ENCODE results near the gene MAT2B. TPM values are rescaled to one million over a fixed set of nuclear protein-coding genes. Genes with fewer than 3 reads are reported as not detected.

MAT2B gene
- total RNA-seq, 1 donor from 2014 or later = 46.3 TPM

DNA sequence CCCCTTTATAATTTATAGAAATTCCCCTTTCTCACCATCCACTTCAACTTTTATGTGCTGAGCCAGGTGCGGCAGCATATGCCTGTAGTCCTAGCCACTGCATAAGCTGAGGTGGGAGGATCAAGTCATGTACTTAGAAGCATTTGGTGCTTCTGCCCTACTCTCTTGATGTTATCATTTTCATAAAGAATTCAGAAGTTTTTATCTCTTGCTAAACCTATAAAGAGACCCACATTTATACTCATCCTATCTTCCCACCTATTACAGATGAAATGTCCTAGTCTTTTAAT lies 26.5 kb upstream of the MAT2B start:
- TF ChIP-seq, protein P1, sequence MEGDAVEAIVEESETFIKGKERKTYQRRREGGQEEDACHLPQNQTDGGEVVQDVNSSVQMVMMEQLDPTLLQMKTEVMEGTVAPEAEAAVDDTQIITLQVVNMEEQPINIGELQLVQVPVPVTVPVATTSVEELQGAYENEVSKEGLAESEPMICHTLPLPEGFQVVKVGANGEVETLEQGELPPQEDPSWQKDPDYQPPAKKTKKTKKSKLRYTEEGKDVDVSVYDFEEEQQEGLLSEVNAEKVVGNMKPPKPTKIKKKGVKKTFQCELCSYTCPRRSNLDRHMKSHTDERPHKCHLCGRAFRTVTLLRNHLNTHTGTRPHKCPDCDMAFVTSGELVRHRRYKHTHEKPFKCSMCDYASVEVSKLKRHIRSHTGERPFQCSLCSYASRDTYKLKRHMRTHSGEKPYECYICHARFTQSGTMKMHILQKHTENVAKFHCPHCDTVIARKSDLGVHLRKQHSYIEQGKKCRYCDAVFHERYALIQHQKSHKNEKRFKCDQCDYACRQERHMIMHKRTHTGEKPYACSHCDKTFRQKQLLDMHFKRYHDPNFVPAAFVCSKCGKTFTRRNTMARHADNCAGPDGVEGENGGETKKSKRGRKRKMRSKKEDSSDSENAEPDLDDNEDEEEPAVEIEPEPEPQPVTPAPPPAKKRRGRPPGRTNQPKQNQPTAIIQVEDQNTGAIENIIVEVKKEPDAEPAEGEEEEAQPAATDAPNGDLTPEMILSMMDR (conservative IDR thresholded peaks at IDR 0.05; ENCODE audit: low read depth, low read length) = no peak
- DNase-seq (ENCODE audit: low read depth) = no peak
- H3K4me3 ChIP-seq (ENCODE audit: low read depth, low read length) = no peak overlapping the region

DNA sequence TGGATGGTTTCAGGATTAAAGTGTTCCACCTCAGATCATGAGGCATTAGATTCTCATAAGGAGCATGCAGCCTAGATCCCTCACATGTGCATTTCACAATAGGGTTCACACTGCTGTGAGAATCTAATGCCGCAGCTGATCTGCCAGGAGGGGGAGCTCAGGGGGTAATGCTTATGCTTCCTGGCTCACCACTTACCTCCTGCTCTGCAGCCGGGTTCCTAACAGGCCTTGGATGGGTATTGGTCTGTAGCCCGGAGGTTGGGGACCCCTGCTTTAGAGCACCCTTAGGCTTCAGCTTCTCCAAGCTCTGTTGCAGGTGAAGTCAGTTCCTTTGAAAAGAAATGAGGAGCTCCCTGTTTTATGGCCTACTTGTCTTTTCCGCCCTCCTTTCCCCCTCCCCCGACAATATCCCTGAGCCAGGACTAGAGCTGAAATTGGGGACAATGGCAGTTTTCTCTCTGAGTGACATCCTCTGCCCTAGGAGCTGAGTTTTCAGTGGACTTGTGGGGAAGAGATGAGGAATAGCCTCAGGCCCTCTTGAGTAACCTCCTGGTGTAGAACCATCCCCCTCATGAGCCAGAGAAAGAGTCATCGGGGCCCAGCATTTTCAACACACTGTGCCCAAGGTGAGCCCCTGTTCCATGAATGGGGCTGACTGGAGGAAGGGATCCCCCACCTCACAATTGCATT lies 16.2 kb upstream of the MAT2B start:
- DNase-seq (ENCODE audit: low read depth) = no peak
- TF ChIP-seq, protein P1 (conservative IDR thresholded peaks at IDR 0.05; ENCODE audit: low read depth, low read length) = peak; percentile 41
- H3K4me3 ChIP-seq (ENCODE audit: low read depth, low read length) = no peak overlapping the region

DNA sequence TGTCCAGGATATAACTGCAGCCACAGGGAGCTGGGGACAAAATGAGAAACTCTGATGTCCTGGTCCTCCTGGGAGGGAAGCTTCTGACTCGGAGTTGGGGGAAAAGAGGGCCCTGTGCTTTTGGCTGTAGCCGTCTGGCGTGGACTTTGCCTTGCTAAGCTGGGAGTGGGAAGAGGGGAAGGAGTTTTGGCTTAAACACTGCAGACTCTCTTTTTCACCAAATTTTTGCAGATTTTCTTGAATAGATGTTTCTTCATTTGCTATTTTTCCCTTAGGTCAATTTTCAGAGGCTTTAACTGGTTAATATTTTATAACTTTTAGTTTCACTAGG lies 15.7 kb upstream of the MAT2B start:
- no peak for DNase-seq (ENCODE audit: low read depth)
- no peak overlapping the region for H3K4me3 ChIP-seq (ENCODE audit: low read depth, low read length)
- TF ChIP-seq, protein P1 (conservative IDR thresholded peaks at IDR 0.05; ENCODE audit: low read depth, low read length) = no peak

DNA sequence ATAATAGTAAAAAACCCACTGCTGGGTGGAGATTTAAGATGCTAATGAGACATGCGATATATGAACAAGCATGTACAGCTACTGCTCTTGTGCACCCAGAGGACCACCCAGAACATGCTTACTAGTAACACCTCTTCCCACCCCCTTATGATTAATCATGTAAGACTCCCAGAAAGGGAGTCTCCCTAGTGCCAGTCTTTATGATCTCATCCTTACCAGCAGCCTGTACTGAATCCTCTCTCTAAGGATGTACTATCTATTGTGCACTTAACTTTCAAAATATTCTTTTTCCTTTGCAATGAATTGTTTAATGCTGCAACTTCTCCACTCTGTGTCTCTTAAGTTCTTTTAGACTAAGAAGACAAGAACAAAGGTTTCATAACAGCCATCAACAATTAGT lies 9.1 kb upstream of the MAT2B start:
- TF ChIP-seq, protein P1 (conservative IDR thresholded peaks at IDR 0.05; ENCODE audit: low read depth, low read length) = no peak
- no peak overlapping the region for H3K4me3 ChIP-seq (ENCODE audit: low read depth, low read length)
- DNase-seq (ENCODE audit: low read depth) = no peak

DNA sequence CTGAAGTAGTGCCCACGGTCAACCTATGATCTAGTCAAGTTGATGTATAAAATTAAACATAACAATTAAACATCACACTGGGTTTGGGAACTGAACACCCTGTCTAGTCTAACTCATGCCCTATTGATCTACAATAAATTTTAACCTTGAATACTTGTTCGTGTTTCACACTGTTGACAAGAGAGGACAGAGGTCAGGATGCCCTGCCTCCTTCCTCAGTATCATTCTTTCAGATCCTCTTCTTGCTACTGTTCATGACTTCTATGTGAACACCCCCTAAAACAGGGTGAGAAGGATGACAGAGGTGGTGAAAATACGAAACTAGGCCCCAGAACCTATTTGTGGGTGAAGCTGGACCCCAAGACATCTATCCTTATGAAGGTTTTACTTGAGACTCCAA lies 8.1 kb upstream of the MAT2B start:
- H3K4me3 ChIP-seq (ENCODE audit: low read depth, low read length) = no peak overlapping the region
- TF ChIP-seq, protein P1 (conservative IDR thresholded peaks at IDR 0.05; ENCODE audit: low read depth, low read length) = no peak
- DNase-seq (ENCODE audit: low read depth) = no peak

DNA sequence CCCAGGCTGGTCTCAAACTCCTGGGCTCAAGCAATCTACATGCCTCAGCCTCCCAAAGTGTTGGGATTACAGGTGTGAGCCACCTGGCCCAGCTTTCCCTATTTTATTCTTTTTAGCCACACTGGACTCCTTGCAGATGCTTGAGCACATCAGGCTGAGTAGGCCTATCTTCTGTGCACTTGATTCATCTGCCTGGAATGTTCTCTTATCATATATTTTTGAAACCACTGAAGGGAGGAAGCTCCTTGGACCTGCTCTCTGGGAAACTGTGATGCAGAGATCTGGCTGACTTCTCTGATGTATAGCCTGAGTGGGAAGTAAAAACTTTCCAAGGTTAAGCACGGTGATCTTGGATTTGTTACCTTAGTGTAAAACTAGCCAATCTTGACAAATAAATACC lies 6.5 kb upstream of the MAT2B start:
- DNase-seq (ENCODE audit: low read depth) = no peak
- TF ChIP-seq, protein P1 (conservative IDR thresholded peaks at IDR 0.05; ENCODE audit: low read depth, low read length) = no peak
- no peak overlapping the region for H3K4me3 ChIP-seq (ENCODE audit: low read depth, low read length)

DNA sequence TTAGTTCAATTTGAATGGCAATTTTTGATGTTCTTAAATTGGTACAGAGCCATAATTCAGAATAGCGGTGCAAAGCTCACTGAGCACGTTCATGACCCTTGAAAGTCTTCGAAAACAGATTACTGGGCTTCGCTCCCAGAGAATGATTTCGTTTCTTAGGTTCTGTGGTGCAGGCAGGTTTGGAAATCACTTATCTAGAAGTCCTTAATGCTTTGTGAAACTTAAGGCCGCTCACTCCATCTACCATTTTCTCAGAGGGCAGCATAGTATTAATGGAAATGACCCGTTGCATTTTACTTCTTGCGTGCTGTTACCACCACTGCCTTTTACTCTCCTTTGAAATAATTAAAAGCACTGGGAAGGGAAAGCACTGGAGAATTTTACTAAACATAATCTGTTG lies 2.9 kb upstream of the MAT2B start:
- TF ChIP-seq, protein P1 (conservative IDR thresholded peaks at IDR 0.05; ENCODE audit: low read depth, low read length) = no peak
- no peak for DNase-seq (ENCODE audit: low read depth)
- H3K4me3 ChIP-seq (ENCODE audit: low read depth, low read length) = peak overlapping the region; percentile 69
